Smooth muscle cell of the brain vasculature (primary cell): ENCODE results near the gene SH3BP4.

Experiments used
- DNase-seq: peaks from one replicate; pipeline ENCODE4 v3.0.0-alpha.2; 2012; ENCODE audit warnings: low read depth, low spot score

The SH3BP4 gene

DNA sequence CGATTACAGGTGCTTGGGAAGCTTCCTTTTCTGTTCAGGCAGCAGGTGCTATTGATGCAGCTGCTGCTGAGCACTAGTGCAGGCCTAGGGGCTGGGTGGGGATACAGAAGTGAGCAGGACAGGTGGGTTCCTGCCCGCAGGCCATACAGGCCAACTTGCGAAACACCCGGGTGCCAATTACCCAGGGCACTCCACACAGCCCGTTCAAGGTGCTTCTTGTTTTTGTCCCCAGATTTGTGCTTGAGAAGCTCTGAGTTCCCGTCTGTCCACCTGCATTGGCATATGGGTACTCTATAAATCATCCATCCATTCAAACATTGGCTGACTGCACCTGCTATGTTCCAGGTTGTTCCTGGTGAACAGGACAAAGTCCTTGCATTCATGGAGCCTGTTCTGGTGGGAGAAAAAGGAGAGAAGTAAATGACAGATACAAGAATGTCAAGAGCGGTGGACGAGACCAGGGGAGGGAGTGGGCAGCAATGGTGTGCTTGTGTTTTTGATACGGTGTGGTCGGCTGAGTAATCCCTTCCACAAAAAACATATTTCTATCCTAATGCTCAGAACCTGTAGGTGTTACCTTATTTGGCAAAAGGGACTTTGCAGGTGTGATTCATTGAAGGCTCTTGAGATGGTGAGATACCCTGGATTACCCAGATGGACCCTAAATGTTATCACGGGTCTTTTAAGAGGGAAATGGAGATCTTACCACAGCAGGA, 31.4 kb downstream of the SH3BP4 start:
- no peak for DNase-seq

DNA sequence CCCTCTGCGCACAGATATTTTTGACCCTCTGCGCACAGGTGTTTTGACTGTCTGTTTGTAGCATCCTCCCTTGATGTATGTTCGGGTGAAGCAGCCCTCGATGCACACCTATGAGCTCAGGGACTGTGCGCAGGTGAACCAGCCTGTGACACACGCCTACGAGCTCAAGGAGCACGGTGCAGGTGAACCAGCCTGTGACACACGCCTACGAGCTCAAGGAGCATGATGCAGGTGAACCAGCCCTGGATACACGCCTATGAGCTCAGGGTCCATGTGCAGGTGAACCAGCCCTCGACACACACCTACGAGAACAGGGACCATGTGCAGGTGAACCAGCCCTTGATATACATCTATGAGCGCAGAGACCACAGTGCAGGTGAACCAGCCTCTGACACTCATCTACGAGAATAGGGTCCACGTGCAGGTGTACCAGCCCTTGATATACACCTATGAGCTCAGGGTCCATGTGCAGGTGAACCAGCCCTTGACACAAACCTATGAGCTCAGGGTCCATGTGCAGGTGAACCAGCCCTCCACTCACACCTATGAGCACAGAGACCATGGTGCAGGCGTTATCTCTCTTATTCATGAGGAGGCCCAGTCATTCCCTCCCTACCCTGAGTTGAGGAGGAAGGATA, 33.9 kb downstream of the SH3BP4 start:
- no peak for DNase-seq

DNA sequence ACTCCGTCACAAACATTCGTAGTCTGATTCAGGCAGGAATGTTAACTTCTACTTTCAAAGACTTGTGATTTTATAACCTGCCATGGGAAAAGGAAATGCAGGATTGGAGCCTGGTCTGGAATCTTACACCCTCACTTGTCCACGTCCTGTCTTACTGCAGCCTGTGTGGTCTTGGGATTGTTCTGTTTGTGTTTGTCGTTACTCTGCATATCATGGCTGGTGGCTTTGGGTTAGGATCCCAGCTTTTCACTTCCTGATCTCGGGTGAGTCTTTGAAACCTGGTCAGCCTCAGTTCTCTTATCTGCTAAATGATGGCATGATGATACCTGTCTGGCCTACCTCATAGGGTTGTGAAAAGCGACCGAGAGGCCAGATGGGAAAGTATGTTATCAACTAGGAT, 34.6 kb downstream of the SH3BP4 start:
- no peak for DNase-seq

DNA sequence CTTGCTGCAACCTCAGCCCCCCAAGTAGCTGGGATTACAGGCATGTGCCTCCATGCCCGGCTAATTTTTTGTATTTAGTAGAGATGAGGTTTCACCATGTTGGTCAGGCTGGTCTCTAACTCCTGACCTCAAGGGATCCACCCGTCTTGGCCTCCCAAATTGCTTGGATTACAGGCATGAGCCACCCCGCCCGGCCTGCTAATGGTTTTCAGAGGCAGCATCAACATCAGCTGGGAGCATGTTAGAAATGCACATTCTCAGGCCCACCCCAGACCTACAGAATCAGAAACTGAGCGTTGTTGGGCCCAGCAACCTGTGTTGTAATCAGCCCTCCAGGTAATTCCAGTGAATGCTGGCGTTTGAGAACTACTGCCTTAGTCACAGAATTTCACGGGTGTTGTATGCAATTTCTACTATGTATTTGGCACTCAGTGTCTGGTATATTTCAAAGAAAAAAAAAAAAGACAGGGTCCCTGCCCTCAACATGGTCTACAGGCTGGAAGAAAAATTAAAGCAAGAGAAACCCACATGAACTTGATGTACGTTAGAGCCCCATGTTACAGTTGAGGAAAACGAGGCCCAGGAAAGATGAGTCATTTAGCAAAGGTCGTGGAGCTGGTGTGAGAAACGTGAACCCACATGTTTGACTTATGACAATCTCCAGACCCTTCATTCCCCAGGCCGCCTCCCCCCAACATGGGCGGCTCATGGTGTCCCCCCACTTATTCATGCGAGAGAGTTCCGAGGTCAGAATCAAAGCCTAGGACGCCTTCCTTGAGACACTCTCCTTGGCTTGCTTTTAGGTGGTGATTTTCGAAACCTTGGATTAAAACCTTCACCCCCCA, 35.3 kb downstream of the SH3BP4 start:
- DNase-seq = no peak

DNA sequence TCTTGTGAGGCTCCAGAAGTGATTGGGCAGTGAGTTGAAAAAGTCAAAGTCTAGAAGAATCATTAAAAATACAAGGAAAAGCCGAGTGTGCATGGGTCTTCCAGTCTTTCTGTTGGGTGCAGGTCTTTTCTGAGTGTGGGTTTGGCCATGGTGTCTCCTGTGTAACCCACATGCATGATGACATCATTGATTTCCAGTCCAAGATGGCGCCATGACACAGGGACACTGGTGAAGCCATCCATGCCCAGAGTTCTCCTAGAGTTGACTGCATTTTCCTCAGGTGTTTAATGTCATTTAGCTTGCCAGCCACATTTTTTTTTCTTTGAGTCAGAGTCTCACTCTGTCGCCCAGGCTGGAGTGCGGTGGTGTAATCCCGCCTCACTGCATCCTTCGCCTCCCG, 35.9 kb downstream of the SH3BP4 start:
- no peak for DNase-seq

DNA sequence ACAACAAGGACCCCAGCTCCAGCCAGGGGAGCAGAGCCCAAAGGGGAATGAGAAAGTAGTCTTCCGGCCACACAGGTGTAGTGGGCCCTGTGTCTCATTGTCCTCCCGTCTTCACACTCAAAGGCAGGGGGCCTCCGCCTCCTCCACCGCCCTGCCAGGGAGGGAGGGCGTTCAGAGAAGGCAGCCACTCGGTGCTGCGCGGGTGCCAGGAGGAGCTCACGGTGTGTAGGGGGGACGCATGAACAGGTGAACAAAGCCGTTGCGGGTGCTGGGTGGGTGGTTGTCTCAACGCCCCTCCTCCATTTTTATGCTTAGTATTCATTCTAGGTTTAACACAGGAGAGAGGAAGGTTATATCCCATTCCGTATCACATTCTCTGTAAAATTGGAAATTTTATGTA, 36.7 kb downstream of the SH3BP4 start:
- no peak for DNase-seq

DNA sequence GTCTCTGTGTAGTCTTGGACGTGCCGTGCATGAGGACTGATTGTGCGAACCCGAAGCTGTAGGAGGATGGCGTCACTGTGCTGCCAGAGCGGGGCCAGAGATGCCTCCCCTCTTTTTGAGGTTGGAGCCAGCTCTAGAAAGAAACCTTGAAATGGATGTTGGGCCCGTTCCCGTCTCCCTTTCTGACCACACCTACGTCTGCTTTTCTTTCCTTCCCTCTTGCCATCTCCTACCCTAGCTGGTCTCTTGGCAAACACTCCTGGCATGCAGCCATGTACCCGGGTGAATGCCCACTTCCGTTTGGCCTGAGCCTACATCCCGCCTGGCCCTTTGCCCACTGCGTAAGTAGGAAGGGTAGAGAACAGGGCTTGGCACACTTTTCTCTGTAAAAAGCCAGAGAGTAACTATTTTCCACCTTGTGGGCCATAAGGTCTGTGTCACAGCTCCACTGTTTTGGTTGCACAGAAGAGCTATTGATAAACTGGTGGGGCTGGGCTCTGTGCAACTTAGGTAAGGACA, 37.4 kb downstream of the SH3BP4 start:
- no peak for DNase-seq

DNA sequence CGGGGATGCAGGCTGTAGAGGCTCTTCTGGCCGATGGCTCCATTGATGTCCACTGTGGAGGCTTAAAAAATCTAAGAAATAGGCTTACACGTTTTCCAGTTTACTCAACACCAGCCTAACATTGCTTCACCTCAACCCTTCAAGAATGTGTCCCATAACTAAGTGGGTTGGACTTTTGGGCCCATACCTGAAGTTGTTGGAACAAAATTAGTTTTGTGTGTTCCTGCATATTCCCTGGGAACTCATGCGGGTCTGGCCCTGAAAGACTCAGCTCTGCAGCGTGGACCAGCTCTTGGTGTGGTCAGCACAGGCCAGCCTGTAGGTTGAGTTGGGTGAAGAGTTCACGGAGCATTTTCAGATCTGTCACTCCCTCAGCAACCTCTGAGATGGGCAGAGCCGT, 38.5 kb downstream of the SH3BP4 start:
- DNase-seq = no peak

DNA sequence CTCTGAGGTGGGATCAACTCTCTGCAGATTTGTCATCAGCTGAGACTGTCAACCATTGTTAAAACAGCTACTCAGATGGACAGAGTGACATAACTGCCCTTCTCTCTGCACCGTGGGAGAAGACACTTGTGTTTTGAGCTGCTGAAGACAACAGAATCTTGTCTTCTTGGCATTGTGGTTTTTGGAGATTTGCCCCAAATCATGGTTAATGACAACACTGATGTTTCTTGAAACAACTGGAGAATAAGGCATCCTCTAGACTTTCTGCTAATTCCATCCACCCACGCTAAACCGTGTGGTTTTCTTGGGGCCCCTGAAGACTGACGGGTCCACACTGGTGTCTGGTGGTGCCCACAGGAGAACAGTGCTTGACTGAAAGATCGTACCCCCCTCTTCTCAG, 39.5 kb downstream of the SH3BP4 start:
- no peak for DNase-seq

DNA sequence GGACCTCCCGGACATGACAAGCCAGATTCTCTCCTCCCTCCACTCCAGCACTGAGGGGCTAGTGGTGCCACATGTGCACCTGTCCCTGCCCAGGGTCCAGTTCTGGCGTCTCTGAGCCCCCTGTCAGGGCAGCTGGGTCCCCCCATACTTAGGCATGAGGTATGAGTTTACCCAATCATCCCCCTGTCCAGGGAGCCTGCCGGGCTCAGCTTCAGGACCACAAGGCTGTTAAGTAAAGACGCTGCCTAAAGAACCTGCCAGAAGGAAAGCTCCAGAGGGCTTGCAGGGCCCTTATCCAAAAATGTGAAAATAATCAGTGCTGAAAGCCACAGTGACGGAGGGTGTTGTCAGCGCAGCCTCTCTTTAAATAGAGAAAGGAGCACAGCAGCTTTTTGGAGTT, 40.0 kb downstream of the SH3BP4 start:
- DNase-seq = no peak

DNA sequence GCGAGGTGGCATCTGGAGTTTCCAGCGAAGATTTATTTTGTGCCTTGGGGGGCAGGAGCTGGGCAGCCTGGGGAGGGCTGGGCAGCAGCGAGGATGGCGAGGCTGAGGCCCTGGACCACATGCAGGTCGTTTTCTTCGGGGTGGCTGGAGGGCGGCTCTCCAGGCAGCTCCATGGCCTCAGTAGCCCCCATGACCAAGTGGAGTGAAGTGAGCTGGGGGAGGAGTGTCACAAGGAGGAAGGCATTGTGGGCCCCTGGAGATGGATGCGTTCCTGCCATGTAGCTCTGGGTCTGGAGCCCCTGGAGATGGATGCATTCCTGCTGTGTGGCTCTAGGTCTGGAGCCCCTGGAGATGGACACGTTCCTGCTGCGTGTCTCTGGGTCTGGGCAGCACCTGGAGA, 40.4 kb downstream of the SH3BP4 start:
- DNase-seq = no peak

DNA sequence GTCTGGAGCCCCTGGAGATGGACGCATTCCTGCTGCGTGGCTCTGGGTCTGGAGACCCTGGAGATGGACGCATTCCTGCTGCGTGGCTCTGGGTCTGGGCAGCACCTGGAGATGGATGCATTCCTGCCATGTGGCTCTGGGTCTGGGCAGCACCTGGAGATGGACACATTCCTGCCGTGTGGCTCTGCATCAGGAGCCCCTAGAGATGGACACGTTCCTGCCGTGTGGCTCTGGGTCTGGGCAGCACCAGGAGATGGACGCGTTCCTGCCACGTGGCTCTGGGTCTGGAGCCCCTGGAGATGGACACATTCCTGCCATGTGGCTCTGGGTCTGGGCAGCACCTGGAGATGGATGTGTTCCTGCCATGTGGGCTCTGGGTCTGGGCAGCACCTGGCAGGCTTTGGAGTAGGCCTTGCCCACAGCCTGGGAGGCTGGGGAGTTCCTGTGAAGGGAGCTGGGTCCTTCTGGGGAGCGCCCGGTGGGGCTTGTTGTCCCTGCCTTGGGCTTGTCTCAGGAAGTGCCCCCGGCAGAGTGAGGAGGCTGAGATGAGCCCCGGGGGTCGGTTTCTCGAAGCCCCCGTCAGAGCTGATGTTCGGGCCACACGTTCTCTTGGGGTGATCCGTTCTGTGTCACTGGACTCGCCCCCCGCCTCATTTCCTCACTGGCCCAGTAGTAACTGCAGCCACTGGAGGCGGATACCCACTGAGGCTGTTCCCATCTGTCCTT, 41.0 kb downstream of the SH3BP4 start:
- no peak for DNase-seq

DNA sequence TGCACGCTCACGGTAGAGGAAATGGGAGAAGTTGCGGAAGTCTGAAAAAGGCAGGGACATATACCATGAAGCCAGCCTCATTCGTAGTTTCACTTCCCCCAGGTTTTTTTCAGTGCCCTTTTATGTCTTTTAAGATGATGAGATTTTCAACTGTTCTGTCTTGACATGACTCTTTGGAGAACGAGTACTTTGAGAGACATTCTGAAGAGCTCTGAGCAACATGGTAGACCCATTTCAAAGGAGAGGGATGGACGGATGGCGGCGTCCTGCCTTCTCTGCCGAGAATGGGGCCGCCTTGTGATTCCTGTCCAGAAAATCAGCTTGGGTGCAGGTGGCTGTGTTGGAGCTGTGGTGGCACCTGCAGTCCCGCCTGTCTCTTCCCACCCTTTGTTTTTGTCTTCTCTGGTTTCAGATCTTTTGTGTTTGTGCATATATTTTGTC, 41.7 kb downstream of the SH3BP4 start:
- no peak for DNase-seq

DNA sequence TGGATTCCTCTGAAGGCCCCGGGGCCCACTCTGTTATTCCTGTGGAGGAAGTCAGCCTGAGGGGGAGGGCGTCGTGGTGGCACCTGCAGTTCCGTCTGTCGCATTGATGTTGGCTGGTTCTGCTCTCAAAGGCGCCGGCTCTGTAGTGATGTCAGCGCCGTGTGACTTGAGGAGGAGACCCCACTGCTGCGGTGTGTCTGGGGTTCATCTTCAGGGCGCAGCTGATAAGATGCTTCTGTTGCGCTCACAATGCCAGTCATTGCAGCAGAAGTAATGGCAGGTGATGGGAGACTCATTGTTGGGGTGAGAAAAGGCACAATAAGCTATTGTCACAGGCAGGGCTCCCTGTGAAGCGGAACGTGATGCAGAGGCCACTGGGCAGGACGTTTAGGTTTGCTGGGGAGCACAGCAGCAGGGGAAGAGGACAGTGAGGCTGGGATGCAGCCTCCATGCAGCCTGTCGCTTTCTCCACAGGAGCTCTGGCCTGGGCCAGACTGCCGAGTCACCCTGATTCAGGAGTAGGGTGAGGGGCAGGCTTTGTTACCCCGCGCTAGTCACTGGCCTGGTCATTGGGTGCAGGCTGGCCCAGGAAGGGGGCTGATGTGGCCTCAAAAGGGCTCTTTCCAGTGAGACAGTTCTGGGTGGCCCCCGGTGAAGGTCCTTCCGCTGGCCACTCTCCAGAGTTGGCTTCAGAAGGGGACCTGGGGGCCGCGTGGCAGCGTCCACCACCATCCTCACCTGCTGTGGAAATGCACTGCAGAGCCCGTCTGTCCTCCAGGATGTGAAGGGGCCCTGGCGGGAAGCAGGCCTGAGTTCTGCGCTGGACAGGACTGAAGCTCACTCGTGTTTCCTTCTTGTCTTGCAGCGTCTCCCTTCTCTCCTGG, 42.9 kb downstream of the SH3BP4 start:
- DNase-seq = no peak

DNA sequence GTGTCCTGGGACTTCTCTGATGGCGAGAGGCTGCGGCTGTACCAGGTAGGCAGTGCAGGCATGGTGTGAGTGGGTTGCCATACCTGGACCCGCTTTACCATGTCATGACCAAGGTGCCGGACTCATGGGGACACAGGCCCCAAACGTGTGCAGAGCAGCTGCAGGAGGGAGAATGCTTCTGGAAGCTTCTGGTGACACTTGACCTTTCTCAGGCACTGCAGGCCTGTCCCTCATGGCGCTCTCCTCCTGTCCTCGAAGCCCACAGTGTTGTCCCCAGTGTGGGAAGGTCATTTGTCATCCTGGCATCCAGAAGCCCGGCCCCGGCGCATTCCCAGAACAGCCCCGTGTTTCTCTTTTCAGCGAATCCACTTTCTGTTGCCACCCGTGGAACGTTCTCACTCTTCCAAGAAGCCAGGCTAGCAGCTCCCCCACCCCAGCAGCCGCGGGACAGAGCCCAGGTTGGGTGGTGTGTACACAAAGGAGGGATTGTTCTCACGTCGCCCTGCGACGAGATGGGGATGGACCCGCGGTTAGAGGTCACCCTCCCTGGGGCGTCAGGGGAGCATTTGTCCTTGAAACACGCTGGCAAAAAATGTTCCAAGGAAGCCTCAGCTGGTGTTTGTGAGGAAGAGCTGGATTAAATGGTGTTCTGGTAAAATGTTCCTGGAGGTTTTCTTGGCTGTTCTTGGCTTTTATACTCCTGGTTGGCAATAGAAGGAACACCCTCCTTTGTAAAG, 43.7 kb downstream of the SH3BP4 start:
- no peak for DNase-seq

DNA sequence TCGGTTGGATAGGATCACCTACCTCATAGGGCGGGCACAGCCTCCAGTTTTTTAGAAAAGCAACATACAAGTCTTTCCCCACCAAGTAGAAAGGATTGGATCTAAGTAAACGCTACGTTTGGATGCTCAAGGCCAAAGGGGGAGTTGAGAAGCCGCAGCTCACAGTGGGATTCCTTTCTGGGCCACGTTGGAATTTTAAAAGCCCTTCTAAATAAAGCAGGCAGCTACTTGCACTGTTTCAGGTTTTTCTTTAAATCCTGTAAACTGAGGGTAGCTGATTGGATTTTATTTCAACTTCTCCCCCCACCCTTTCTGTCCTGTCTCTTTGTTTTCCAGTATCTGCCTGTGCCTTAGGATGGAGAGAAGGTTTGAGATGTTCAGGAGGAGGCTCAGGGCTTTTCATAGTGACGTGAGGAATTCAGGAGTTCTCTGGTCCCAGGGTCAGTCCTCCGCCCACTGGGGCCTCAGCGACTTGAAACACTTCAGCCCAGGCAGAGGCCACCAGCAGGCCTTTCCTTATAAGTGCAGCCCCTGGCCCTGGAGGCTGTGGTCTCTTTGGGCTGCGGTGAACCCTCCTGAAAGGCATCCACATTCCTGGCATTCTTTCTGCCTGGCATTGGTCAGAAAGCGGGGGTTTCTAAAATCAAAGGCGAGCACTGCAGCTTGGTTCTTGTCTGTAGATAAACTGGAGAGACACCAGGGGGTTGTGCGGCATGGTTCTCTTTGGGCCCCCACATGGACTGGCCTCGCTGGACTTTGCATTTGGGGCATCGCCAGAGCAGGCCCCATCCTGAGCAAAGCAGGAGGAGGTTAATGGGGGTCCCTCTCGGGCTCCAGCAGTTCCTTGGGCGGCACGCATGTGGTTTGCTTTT, 44.5 kb downstream of the SH3BP4 start:
- no peak for DNase-seq

DNA sequence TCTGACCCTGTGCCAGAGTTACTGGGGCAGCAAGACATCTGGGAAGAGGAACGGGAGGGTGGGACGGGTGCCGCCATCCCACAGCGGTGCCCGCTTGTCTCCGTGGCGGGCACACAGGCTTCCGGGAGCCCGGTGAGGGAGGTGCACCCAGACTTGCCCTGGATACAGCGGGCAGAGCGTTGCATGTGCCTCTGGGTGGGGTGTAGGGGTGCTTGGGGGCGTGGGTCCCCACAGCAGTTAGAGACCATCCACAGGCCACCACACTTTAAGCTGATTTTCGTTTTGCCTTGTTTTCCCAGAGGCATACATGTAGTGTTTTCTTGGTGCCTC, 45.1 kb downstream of the SH3BP4 start:
- no peak for DNase-seq

DNA sequence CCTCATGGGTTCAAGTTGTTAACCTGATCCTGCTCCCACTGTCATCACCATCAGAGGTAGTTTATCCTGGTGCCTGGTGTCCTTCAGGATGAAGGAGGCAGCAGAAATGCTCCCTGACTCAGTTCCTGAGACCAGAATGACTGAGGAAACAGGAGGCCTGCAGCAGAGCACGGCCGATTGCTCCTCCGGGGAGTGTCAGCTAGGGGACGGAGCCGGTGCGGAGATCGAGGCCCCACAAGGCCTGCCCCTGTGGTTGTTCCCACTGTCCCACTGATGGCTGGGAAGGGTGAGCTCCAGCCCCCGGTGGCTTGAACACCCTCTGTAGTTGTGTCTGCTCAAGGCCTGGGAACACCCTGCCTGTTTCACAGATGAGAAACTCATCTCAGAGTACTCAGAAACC, 45.6 kb downstream of the SH3BP4 start:
- DNase-seq = no peak
